GM19395 (cell line): Measurements from ENCODE around the gene AFF2.

ENCODE experiments used
- ATAC-seq: cut with Tn5 transposase; IDR thresholded peaks from one replicate; pipeline ENCODE4 v1.9.1; 2021; ENCODE audit warnings: mild to moderate bottlenecking, moderate library complexity; ENCODE audit not compliant: unreplicated experiment

Gene AFF2

DNA sequence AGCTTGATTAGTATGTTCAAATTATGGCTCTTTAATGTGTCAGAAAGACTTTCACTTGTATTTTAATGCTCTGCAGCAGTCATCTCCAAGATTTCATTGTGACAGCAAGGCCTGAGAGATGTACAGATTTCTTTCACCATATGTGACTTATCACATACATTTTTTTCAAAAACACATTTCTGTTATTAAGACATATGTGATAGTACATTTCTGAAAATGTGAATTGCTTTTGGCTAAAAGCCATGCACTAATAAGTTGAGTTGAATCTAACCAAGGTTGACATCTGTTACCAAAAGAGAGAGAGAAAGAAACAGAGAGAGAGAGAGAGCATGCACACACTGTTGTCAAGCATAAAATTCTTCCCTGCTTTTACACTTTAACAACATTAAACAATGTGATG is 409.3 kb downstream of the AFF2 start:
- no peak for ATAC-seq

DNA sequence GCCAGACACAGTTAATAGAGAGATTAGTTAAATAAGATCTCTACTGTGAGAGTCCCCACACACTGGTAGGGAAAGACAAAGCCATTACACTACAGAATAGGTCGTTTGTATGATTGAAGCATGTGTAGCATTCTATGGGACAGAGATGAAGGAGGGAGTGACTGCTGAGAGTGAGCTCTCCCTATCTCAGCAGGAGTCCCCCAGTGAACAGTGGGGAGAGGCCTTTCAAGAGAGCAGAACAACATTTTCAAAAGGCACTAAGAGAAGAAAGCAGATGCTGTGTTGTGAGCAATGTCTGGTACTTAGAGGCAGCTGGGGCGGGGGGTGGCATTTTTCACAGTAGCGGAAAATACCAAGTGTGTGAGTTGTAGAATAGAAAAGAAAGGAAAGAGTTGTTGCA is 413.6 kb downstream of the AFF2 start:
- no peak for ATAC-seq

DNA sequence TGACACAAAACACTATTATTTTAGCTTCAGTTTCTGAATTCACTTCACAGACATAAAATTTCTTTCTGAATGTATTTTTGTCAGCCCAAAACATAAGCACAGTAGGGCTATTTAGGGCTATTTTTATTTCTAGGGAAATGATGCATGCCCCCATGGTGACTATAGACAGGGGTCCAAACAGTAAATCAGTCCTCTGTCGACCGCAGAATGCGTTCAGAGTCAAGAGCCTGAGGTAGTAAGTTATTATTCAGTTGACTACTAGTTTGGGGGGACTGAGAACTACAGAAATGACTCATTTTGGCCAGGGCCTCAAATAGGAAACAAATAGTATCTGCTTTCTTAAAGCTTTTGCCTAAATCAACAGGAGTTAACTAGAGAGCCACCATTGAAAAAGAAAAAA is 414.4 kb downstream of the AFF2 start:
- peak; percentile 46 for ATAC-seq

DNA sequence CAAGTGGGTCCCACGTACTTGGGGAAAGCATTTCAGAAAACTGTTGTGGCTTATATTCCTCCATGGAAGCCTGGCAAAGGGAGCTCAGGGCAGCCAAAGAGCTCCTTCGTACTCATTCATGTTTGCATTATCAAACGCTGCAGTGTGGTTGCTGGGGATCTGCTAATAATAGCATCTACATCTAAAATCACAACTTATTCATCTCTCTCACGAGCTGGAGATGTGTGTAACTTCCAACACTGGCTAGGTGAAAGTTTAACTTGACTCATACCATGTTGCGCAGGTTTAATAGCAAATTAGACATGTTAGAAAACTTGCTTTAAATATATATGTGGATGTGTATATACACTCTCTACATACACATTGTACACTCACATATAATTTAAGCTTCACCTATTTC is 415.1 kb downstream of the AFF2 start:
- peak; percentile 51 for ATAC-seq

DNA sequence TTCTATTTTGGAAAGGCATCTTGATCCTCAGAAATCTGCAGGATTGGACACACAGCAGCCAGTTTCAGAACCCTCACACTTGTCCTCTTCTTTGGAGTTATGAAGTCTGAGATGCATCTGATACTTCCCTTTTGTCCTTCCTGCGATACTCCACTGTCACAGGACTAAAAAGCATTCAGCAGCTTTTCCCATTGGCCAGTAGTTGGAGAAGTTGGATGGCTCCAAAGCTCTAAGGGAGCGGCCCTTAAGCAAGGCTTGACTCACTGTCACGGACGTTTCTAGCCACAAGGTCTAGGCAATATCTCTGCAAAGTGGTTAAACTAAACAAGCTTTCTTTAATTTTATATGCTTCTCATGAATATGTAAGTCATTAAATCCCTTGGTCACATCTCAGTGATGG is 417.0 kb downstream of the AFF2 start:
- no peak for ATAC-seq

DNA sequence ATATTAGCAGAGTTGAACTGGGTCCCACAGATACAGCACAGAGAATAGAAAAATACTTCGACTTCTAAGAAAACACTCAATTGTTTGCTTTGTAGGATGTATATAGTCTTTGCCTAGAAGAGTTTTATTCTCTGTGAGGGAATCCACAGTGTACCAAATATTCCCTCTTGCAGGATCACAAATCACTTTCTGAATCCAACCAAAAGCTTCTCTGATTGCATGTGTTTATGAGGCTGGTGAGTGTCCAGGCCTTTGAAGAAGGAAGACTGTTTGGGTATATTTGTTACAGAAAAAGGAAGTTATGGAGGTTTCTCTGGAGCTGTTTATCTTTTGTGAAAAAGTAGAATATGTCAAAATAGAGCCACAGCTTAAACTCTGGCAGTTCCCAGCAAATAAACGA is 423.2 kb downstream of the AFF2 start:
- ATAC-seq, result no peak

DNA sequence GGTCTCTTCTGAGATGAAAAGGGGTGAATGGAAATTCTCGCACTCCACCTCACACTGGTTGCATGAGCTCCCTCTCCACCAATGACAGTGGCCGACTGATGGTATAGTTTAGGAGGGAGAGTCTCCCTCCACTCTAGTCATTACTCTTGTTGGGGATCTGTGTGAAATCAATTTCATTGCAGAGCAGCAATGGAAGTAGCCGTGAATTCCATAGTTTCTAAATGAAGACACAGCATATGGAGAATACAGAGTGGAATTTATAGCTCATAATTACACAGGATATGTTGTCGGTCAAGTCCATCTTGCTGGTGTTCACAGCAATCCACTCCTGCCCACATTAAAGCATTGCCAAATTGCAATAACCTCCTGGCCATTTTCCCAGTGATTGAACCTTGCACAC is 426.0 kb downstream of the AFF2 start:
- no peak for ATAC-seq

DNA sequence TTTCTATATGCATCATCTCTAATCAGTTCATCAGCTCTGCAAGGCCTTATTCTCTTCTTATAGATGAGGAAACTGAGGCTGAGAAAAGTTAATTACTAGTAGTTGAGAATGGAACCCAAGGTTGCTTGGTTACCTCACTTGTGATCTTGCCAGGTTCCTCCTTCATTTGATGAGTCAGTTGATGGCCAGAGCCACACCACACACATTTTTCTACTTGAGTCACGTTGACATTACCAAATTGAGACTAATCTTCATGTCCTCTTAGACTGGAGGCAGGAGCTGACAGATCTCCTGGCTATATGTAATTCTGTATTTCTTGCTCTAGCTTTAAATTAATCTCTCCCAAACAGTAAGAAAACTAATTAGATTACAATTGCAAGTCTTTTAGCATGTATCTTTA is 428.4 kb downstream of the AFF2 start:
- ATAC-seq, result no peak

DNA sequence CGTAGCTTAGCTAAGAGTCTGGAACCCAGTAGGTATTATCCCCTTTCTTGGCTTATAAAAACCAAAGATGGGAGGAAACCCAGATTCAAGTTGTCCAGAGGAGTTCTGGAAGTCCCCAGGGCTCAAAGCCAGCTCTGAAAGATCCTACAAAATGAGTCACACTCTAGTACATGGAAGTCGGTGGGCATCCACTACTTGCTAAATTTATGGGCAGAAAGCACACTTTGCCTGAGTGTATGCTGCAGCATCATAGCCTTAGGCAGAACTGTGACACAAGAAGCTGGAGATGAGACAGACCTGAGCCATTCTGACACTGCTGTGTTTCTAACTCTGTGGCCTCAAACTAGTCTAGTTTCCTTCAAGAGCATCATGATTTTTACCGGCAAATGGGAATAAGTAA is 429.3 kb downstream of the AFF2 start:
- no peak for ATAC-seq

DNA sequence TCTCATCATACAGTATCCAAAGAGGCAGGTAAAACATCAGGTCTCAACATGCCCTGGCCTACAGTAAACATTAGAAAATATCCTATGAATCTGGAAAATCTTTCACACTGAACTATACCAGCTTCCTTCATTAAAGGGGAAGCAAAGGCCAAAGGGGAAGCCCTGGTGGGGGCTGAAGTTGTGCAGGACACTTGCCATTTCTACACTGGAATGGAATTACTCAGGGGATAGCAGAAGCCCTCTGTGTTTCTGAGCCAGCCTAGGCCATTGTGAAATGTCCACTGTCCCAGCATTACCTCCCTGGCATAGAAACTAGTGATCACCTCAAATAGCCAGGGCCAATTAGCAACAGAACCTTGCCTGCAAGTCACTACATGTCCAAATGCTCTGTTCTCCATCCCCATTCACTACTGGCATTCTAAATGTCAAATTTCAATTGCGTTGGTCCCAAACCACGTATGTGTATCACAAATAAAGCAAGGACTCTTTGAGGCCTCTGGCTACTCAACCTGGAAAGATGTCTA is 429.9 kb downstream of the AFF2 start:
- ATAC-seq, result no peak

DNA sequence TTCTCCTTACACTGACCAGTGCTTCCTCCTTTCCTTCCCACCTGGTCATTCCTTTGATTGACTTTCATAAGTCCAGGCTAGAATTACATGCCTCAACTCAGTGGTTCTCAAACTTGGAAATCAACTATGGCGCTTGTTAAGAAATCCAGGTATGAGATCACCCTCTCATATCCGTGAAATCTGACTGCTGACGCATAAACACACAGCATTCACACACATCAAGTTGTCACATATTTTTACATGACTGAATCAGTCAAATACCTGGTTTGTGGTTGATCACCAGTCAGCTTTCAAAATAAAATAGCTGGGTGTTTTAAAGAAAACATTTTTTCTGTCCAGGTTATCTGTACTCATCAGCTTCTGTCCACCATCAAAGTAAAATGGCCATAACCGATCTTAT is 433.5 kb downstream of the AFF2 start:
- ATAC-seq, result no peak

DNA sequence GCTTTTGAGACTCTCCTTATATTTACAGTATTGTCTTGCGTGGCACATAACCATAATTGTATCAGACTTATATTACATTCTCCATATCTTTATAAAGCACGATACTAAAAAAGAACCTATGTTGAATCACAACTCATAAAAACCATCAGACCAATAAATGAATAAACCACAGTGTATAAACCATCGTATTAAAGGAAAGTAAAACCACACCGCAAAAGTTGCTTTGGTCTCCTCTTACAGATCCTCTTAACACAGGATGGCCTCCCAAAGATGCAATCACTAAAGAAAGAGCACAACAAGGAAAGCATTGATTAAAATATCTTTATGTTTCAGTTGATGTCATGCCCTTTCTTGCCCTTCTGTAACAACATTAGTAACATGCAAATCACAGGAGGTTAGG is 437.9 kb downstream of the AFF2 start:
- ATAC-seq, result no peak

DNA sequence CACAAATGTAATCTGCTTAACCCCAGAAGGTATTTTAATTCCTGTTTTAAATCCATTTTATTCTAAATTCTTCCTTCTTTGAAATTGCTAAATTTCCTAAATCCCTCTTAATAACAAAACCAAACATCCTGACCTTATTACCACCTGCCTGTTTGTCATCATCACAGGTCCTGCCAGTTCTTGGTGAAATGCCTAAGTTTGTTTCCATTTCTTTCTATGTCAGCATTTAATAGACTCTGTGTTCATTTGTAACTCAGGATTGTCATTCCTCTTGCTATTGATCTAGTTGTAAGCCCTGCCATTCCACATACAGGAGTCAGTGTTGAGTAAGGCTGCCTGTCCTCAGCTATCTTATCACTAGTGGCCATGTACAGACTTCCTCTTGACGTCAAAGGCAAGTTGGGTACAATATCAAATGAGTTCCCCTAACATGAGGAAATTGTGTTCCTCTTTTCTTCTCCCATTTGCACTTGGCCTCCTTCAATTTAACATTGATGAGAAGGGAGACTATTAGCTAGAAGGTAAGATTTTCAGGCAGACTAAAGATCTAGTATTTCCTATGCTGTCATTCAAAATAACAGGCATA is 440.1 kb downstream of the AFF2 start:
- no peak for ATAC-seq

DNA sequence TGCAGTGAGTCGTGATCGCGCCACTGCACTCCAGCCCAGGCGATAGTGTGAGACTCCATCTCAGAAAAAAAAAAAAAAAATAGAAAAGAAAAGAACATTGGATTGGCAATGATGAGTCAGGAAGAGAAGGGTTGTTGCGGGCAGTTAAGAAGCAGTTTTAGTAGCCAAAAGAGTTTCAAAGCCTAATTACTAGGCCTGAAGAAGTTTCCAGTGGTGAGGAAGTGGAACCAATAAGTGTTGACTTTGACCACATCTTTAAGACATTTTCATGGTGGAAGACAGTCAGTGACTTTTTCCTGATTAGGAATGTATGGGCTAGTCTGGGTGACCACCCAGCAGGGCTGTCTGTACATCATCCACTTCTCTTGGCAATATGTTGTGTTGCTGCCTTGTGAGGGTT is 442.3 kb downstream of the AFF2 start:
- ATAC-seq, result no peak

DNA sequence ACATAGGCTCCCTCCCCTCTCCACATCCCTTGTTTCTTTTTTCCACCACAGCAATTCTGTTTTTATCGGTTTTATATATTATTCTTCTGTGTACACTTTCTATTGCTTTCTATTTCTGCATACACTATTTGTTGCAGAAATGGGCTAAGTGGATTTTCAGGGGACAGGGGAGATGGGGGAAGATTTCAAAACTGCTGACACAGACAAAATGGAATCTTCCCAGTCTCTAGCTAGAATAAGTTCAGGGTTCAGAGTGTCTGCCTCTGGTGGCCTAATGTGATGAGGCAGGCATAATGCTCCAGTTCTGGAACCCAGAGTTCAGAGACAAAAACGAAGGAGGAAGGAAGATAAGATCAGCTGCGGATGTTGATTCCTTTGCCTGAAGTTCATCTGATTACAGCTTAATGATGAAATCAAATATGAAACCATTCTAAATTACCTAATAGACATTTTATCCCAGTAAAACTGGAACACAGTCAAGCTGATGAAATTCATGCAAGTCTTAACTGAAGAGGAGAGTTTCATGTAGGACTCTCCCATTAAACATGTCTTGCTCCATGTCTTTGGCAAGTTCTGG is 447.1 kb downstream of the AFF2 start:
- no peak for ATAC-seq

DNA sequence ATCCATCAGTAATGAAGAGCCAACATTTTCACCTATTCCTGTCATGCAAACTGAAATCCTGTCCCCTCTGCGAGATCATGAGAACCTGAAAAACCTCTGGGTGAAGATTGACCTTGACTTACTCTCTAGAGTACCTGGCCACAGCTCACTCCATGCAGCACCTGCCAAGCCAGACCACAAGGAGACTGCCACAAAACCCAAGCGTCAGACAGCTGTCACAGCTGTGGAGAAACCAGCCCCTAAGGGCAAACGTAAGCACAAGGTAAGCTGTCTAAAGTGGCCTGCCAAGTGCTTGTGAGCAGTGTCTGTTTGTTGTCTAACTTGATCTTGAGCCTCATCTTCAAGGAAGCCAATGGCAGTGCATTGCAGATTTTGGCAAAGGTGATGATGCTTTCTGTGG is 455.9 kb downstream of the AFF2 start:
- no peak for ATAC-seq

DNA sequence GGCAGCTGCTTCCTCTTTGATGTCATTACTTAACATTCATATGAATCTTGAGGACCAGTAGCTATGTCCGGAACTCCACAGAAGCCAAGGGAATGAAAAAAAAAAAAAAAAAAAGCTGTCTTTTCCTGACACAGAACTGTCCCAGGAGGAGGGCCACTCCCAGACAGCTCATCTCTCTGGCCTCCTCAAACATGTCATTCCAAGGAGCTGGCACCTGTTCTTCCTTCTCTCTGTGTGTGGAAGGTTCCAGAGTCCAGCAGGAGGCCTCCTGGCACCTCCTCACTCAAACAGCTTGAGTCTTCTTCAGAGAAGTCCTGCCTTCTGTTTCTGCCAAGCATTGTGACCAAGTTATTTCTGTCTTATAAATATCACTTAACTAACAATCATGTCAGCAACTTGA is 458.5 kb downstream of the AFF2 start:
- ATAC-seq, result no peak

DNA sequence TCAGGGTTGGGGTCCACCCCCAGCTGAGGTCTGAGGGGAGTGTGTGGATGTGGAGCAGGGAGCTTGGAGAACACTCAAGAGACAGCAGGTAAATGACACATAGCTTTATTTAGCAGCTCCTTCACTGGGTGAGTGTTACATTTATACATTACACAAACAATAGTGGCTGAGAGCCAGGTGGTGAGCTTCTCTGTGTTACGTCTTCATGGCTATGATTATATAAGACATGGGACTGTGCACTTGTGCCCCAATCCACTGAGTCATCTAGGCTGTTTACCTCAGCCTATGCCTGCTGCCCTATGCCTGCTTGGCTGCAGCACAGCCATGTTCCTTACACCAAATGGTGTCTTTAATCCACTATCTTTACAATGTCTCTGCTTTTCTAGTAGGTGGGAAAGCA is 459.6 kb downstream of the AFF2 start:
- no peak for ATAC-seq

DNA sequence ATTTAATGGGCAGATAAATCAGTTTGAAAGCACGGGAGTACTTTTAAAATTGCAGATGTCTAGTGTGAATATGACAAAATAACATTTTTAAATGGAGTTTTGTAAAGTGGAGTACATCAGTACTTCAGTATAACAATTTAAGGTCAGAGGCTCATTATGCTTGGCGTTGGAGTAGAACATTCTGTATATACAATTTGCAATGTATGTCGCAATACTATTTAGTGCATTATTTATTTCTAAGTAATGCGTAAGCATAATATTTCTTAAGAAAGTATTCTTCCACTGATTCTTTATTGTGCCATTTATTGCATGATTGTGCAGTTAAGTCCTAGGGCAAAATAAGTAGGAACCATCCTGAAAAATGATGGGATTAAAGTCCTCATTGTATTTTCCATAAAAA is 461.6 kb downstream of the AFF2 start:
- ATAC-seq, result no peak

DNA sequence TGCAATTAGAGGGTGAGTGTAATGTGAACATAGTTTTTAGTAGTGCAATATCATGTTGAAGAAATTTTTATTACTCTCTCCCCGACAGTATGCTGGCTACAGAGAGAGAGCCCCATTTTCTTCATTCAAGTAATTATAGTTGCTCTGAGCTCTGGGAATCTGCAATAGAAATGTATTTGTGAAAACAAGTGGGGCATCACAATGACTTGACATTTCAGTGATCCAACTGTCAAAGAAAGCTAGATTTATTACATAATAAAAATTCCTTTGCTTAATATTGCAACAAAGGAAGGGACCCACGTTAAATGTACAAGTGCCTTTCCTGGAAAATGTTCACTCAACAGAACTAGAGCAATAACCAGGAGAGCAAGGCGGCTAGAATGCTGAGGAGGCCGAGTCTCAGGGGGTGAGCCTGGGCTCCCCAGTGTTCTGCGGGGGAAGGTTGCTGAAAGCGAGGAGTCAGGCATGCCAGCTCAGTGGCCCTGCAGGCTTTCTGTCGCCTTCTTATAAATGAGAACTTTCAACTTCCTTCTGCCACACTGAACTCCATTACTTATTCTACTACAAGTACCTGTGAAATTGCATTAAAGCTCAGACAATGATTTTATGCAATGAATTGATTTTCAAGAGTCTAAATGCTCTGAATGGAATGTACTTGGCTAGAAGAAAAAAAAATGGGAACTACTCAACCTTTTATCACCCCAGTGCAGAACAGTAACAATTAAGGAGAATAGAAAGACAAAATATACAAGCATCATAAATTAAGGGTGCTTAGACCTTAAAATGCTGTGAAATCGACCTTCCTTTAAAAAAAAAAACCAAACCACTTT is 476.4 kb downstream of the AFF2 start:
- no peak for ATAC-seq

DNA sequence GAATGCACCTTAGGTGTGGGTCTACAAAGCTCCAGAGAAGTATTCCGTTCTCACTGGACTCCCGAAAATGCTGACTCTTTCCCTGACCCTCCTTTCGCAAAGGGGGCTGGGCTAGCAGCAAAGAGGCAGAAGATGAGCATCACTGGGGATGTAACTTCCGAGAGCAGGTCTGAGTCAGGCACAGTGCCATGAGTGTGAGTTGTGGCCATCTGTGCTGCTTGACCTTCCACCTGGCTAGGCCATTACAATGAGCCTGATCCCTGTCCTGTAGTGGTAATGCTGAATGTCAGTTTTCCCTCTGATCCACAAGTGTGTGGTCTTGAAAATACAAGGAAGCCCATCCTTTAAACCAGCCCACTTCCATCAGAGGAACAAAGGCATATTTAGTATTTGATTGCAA is 479.4 kb downstream of the AFF2 start:
- no peak for ATAC-seq

DNA sequence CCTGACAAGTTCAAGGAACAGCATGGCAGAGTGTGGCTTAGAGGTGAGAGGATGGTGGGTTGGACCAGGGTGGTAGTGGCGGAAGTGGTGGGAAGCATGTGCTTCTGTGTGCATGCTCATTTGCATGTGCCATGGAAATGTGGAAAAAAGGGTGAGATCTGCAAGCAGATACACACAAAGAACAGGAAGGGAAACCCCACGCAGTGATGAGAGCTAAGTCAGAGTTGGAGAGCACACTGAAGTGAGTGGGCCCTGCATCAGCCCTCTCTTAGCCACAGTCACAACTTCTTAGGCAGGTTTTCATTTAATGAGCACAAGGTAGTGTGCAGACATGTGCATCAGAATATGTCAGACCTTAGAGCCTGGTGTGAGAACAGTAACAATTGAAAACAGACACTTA is 483.8 kb downstream of the AFF2 start:
- ATAC-seq, result no peak
